Keratinocyte (primary cell): ENCODE data around the gene TMEM25.

Experiments used
- EZH2 ChIP-seq: IDR thresholded peaks from one replicate; pipeline ENCODE4 v1.6.1; 2012; ENCODE audit warnings: inconsistent platforms, mild to moderate bottlenecking, low read length, moderate library complexity
- TF ChIP-seq, protein P1 (sequence below), 3 experiments: IDR thresholded peaks in 1 of 3; conservative IDR thresholded peaks in 1 of 3; optimal IDR thresholded peaks in 1 of 3; 2 replicates in 2 of 3; 3 replicates in 1 of 3; pipeline versions ENCODE3 to v1.5.1; 2011; ENCODE audit warnings: low read length in 3 of 3, mild to moderate bottlenecking in 3 of 3, moderate library complexity in 2 of 3, control low read depth in 1 of 3, inconsistent platforms in 1 of 3; ENCODE audit not compliant: insufficient read depth in 2 of 3; ENCODE audit errors: extremely low read depth in 1 of 3

DNA sequence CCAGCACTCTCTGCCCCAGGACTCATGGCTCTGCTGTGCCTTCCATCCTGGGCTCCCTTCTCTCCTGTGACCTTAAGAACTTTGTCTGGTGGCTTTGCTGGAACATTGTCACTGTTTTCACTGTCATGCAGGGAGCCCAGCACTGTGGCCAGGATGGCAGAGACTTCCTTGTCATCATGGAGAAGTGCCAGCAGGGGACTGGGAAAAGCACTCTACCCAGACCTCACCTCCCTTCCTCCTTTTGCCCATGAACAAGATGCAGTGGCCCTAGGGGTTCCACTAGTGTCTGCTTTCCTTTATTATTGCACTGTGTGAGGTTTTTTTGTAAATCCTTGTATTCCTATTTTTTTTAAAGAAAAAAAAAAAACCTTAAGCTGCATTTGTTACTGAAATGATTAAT lies 6.6 kb upstream of the TMEM25 start:
- TF ChIP-seq, protein P1, sequence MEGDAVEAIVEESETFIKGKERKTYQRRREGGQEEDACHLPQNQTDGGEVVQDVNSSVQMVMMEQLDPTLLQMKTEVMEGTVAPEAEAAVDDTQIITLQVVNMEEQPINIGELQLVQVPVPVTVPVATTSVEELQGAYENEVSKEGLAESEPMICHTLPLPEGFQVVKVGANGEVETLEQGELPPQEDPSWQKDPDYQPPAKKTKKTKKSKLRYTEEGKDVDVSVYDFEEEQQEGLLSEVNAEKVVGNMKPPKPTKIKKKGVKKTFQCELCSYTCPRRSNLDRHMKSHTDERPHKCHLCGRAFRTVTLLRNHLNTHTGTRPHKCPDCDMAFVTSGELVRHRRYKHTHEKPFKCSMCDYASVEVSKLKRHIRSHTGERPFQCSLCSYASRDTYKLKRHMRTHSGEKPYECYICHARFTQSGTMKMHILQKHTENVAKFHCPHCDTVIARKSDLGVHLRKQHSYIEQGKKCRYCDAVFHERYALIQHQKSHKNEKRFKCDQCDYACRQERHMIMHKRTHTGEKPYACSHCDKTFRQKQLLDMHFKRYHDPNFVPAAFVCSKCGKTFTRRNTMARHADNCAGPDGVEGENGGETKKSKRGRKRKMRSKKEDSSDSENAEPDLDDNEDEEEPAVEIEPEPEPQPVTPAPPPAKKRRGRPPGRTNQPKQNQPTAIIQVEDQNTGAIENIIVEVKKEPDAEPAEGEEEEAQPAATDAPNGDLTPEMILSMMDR (optimal IDR thresholded peaks at IDR 0.05 in 1 of 3, IDR thresholded peaks at IDR 0.05 in 1 of 3, conservative IDR thresholded peaks at IDR 0.05 in 1 of 3; ENCODE audit: extremely low read depth in 1 of 3, insufficient read depth in 2 of 3, low read length in 3 of 3): no peak
- no peak for TF ChIP-seq EZH2
